ENCODE data around the gene MEMO1. TPM values are rescaled to one million over a fixed set of nuclear protein-coding genes. Genes with fewer than 3 reads are reported as not detected.
A peak's percentile ranks its signal among the peaks of the same experiment; 100 is the strongest.

MEMO1 gene
- total and polyA plus RNA-seq, 4 donors = 30.7 to 38.5 (median 32.2) TPM

- Histone ChIP-seq H3K4me3 (no peak overlapping the region), H3K36me3 (ENCODE audit: control insufficient read depth in 4 of 4, insufficient read depth in 4 of 4, low read length in 4 of 4) (no peaks in the 10 kb centered on the region), H3K4me1 (ENCODE audit: control insufficient read depth in 5 of 5, insufficient read depth in 5 of 5, low read length in 5 of 5) (peaks cover 0 to 7% (median 0%) of the 10 kb centered on the region in 5 donors), H3K9ac (ENCODE audit: insufficient read depth in 1 of 2, low read length in 2 of 2) (no peak overlapping the region), H3K9me3 (ENCODE audit: control insufficient read depth in 4 of 4, insufficient read depth in 3 of 4, low read length in 3 of 4) (no peaks in the 10 kb centered on the region), H3K27me3 (ENCODE audit: control insufficient read depth in 3 of 3, insufficient read depth in 3 of 3, low read length in 2 of 3) (no peaks in the 10 kb centered on the region), H3K27ac (ENCODE audit: low read depth in 1 of 2, low read length in 1 of 2) (no peak overlapping the region)
- ATAC-seq (ENCODE audit: insufficient read depth, low FRiP score) (no peak), DNase-seq (no peak)
- 95 to 98% methylated on average over 6 of the region's 6 CpGs for WGBS, 2 donors
- no peak for TF ChIP-seq CTCF (IDR thresholded peaks at IDR 0.05; ENCODE audit: control extremely low read depth, extremely low read depth)
Measured at GRCh38 chr2:31978436-31978835, 32.4 kb downstream of the MEMO1 start.

GRCh38 chr2:31973665-31974064 lies 37.1 kb downstream of the MEMO1 start:
- Histone ChIP-seq H3K27me3 (ENCODE audit: control insufficient read depth in 3 of 3, insufficient read depth in 3 of 3, low read length in 2 of 3) (no peaks in the 10 kb centered on the region), H3K27ac (ENCODE audit: low read depth in 1 of 2, low read length in 1 of 2) (no peak overlapping the region), H3K4me1 (ENCODE audit: control insufficient read depth in 5 of 5, insufficient read depth in 5 of 5, low read length in 5 of 5) (no peaks in the 10 kb centered on the region), H3K9ac (ENCODE audit: insufficient read depth in 1 of 2, low read length in 2 of 2) (no peak overlapping the region), H3K36me3 (ENCODE audit: control insufficient read depth in 4 of 4, insufficient read depth in 4 of 4, low read length in 4 of 4) (no peaks in the 10 kb centered on the region), H3K4me3 (no peak overlapping the region), H3K9me3 (ENCODE audit: control insufficient read depth in 4 of 4, insufficient read depth in 3 of 4, low read length in 3 of 4) (no peaks in the 10 kb centered on the region)
- no peak for ATAC-seq (ENCODE audit: insufficient read depth, low FRiP score)
- no peak for DNase-seq
- no peak for TF ChIP-seq CTCF (IDR thresholded peaks at IDR 0.05; ENCODE audit: control extremely low read depth, extremely low read depth)

- Histone ChIP-seq H3K36me3 (ENCODE audit: control insufficient read depth in 4 of 4, insufficient read depth in 4 of 4, low read length in 4 of 4) (no peaks in the 10 kb centered on the region), H3K9me3 (ENCODE audit: control insufficient read depth in 4 of 4, insufficient read depth in 3 of 4, low read length in 3 of 4) (no peaks in the 10 kb centered on the region), H3K4me1 (ENCODE audit: control insufficient read depth in 5 of 5, insufficient read depth in 5 of 5, low read length in 5 of 5) (no peaks in the 10 kb centered on the region), H3K4me3 (no peak overlapping the region), H3K27ac (ENCODE audit: low read depth in 1 of 2, low read length in 1 of 2) (no peak overlapping the region), H3K27me3 (ENCODE audit: control insufficient read depth in 3 of 3, insufficient read depth in 3 of 3, low read length in 2 of 3) (no peaks in the 10 kb centered on the region), H3K9ac (ENCODE audit: insufficient read depth in 1 of 2, low read length in 2 of 2) (no peak overlapping the region)
- ATAC-seq (ENCODE audit: insufficient read depth, low FRiP score) = no peak
- no peak for DNase-seq
- no peak for TF ChIP-seq CTCF (IDR thresholded peaks at IDR 0.05; ENCODE audit: control extremely low read depth, extremely low read depth)
- WGBS, 2 donors = 99 to 100% methylated on average over 2 of the region's 2 CpGs
Measured at GRCh38 chr2:31972059-31972458, 38.7 kb downstream of the MEMO1 start.

GRCh38 chr2:31969178-31969577 lies 41.6 kb downstream of the MEMO1 start:
- WGBS, 2 donors = 96% methylated on average over 4 of the region's 4 CpGs
- no peak overlapping the region for H3K27ac ChIP-seq (ENCODE audit: low read depth in 1 of 2, low read length in 1 of 2)
- ATAC-seq (ENCODE audit: insufficient read depth, low FRiP score) = no peak
- H3K36me3 ChIP-seq (ENCODE audit: control insufficient read depth in 4 of 4, insufficient read depth in 4 of 4, low read length in 4 of 4) = no peaks in the 10 kb centered on the region
- no peak overlapping the region for H3K9ac ChIP-seq (ENCODE audit: insufficient read depth in 1 of 2, low read length in 2 of 2)
- DNase-seq = peak in 1 of 3 donors; percentile 13
- H3K4me3 ChIP-seq = no peak overlapping the region
- no peaks in the 10 kb centered on the region for H3K27me3 ChIP-seq (ENCODE audit: control insufficient read depth in 3 of 3, insufficient read depth in 3 of 3, low read length in 2 of 3)
- no peak for TF ChIP-seq CTCF (IDR thresholded peaks at IDR 0.05; ENCODE audit: control extremely low read depth, extremely low read depth)
- peaks cover 0 to 3% (median 0%) of the 10 kb centered on the region in 5 donors for H3K4me1 ChIP-seq (ENCODE audit: control insufficient read depth in 5 of 5, insufficient read depth in 5 of 5, low read length in 5 of 5)
- H3K9me3 ChIP-seq (ENCODE audit: control insufficient read depth in 4 of 4, insufficient read depth in 3 of 4, low read length in 3 of 4) = no peaks in the 10 kb centered on the region
